Common myeloid progenitor, CD34-positive (primary cell): Measurements from ENCODE around the gene CCR7.

ENCODE experiments used
- CTCF ChIA-PET: fragments of 350-600 bp; sonication (Branson Sonifier 250); formaldehyde crosslinking; loops from one replicate; lab custom pipeline; 2021; ENCODE audit warnings: antibody characterized with exemption; lab: Charles Lee
- POLR2A ChIA-PET: fragments of 350-600 bp; sonication (Branson Sonifier 250); formaldehyde crosslinking; loops from one replicate; lab custom pipeline; 2021; ENCODE audit warnings: antibody characterized with exemption; lab: Charles Lee
- DNase-seq, 3 donors: peaks; one replicate each; pipeline versions ENCODE4 v3.0.0 to v3.0.0-alpha.2; 2013
- H3K27ac ChIP-seq, 2 experiments: 1 replicate in 1 of 2; 2 replicates in 1 of 2; pipeline ENCODE4 v1.7.0; 2013; ENCODE audit warnings: inconsistent platforms in 2 of 2, low read length in 2 of 2, mild to moderate bottlenecking in 2 of 2, low read depth in 1 of 2, moderate library complexity in 1 of 2; ENCODE audit not compliant: severe bottlenecking in 2 of 2, insufficient read depth in 1 of 2, poor library complexity in 1 of 2
- H3K27me3 ChIP-seq, 5 experiments: replicated peaks in 2 of 5; 1 replicate in 3 of 5; 2 replicates in 2 of 5; pipeline versions ENCODE4 v1.6.1 to v1.7.0; 2013; ENCODE audit warnings: low read length in 4 of 5, mild to moderate bottlenecking in 2 of 5, moderate library complexity in 2 of 5, inconsistent platforms in 1 of 5; ENCODE audit not compliant: insufficient read depth in 5 of 5, control insufficient read depth in 4 of 5
- H3K36me3 ChIP-seq, 4 experiments: 1 replicate in 2 of 4; 2 replicates in 2 of 4; pipeline versions ENCODE4 v1.6.1 to v1.7.0; 2013; ENCODE audit warnings: low read length in 3 of 4, control low read depth in 1 of 4, mild to moderate bottlenecking in 1 of 4; ENCODE audit not compliant: control insufficient read depth in 4 of 4, insufficient read depth in 4 of 4
- H3K4me1 ChIP-seq, 4 experiments: 1 replicate in 3 of 4; 2 replicates in 1 of 4; pipeline versions ENCODE4 v1.6.1 to v1.7.1; 2013; ENCODE audit warnings: low read length in 3 of 4, mild to moderate bottlenecking in 3 of 4, control low read depth in 1 of 4, inconsistent platforms in 1 of 4, moderate library complexity in 1 of 4; ENCODE audit not compliant: control insufficient read depth in 4 of 4, insufficient read depth in 4 of 4; ENCODE audit errors: control extremely low read depth in 1 of 4
- H3K4me3 ChIP-seq, 7 experiments: 1 replicate in 4 of 7; 2 replicates in 3 of 7; pipeline versions ENCODE4 v1.5.1 to v1.7.0; 2013; ENCODE audit warnings: mild to moderate bottlenecking in 7 of 7, low read length in 6 of 7, moderate library complexity in 6 of 7, inconsistent platforms in 2 of 7, low read depth in 2 of 7, control low read depth in 1 of 7; ENCODE audit not compliant: insufficient read depth in 4 of 7, control insufficient read depth in 1 of 7; ENCODE audit errors: extremely low read depth in 1 of 7
- H3K9me3 ChIP-seq, 5 experiments: 1 replicate in 4 of 5; 2 replicates in 1 of 5; pipeline versions ENCODE4 v1.6.1 to v1.7.1; 2013; ENCODE audit warnings: low read length in 4 of 5, mild to moderate bottlenecking in 2 of 5, inconsistent platforms in 1 of 5, low read depth in 1 of 5, moderate library complexity in 1 of 5; ENCODE audit not compliant: control insufficient read depth in 4 of 5, insufficient read depth in 2 of 5; ENCODE audit errors: control extremely low read depth in 1 of 5
- WGBS: methylation state at CpG from one replicate; pipeline ENCODE4 v1.1.5; 2013; ENCODE audit not compliant: insufficient coverage; 5-methylcytosine and 5-hydroxymethylcytosine counted together

Gene CCR7

GRCh38 chr17:40563220-40564052, 1.8 kb downstream of the CCR7 start:
- peaks cover 0 to 4% (median 0%) of the 10 kb centered on the region in 5 experiments for H3K27me3 ChIP-seq
- no peak for DNase-seq
- 93% methylated on average over 9 of the region's 13 CpGs for WGBS
- H3K4me3 ChIP-seq, result no peak overlapping the region
- CTCF ChIA-PET, result interaction anchor here (1.2 to 21.4 kb wide), 10 partner anchors 7 to 167 kb away, joined by 3 to 401 read pairs (median 4); no protein-coding TSS in a partner anchor
- H3K27ac ChIP-seq, result no peak overlapping the region
- peaks cover 16 to 64% (median 45%) of the 10 kb centered on the region in 4 experiments for H3K4me1 ChIP-seq
- POLR2A ChIA-PET, result interaction anchor here (2.4 kb wide), 1 partner anchor 19 kb away, joined by 17 read pairs; no protein-coding TSS in a partner anchor
- no peaks in the 10 kb centered on the region for H3K36me3 ChIP-seq
- peaks cover 0 to 3% (median 0%) of the 10 kb centered on the region in 5 experiments for H3K9me3 ChIP-seq

- H3K36me3 ChIP-seq, result no peaks in the 10 kb centered on the region
- CTCF ChIA-PET, result interaction anchor here (1.0 to 21.4 kb wide), 11 partner anchors 8 to 166 kb away, joined by 3 to 401 read pairs (median 6); no protein-coding TSS in a partner anchor
- H3K27ac ChIP-seq, result no peak overlapping the region
- WGBS, result 100% methylated on average over 1 of the region's 1 CpG
- no peak for DNase-seq
- H3K9me3 ChIP-seq, result peaks cover 0 to 3% (median 0%) of the 10 kb centered on the region in 5 experiments
- H3K27me3 ChIP-seq, result peaks cover 0 to 4% (median 0%) of the 10 kb centered on the region in 5 experiments
- H3K4me3 ChIP-seq, result no peak overlapping the region
- POLR2A ChIA-PET, result interaction anchor here (2.4 kb wide), 1 partner anchor 20 kb away, joined by 17 read pairs; no protein-coding TSS in a partner anchor
- H3K4me1 ChIP-seq, result peaks cover 18 to 69% (median 50%) of the 10 kb centered on the region in 4 experiments
Measured at GRCh38 chr17:40562838-40563219, 2.4 kb downstream of the CCR7 start.

- Histone ChIP-seq H3K36me3 (no peaks in the 10 kb centered on the region), H3K27me3 (peaks cover 0 to 4% (median 0%) of the 10 kb centered on the region in 5 experiments), H3K4me3 (peak overlapping the region in 1 of 7 experiments; percentile 18), H3K9me3 (no peaks in the 10 kb centered on the region), H3K4me1 (peaks cover 18 to 77% (median 57%) of the 10 kb centered on the region in 4 experiments), H3K27ac (no peak overlapping the region)
- WGBS, result 76% methylated on average over 6 of the region's 8 CpGs
- peak in 2 of 3 donors; percentile 43 to 53 for DNase-seq
- CTCF ChIA-PET, result interaction anchor here (0.6 to 21.4 kb wide), 18 partner anchors 9 to 203 kb away, joined by 3 to 401 read pairs (median 4); partner anchors contain the start of gene TOP2A
- POLR2A ChIA-PET, result interaction anchor here (0.5 to 0.6 kb wide), 2 partner anchors 72 to 267 kb away, joined by 3 read pairs; no protein-coding TSS in a partner anchor
Measured at GRCh38 chr17:40561871-40562611, 3.2 kb downstream of the CCR7 start.

- WGBS, result no CpG with 5 or more reads among the region's 3 CpGs
- Histone ChIP-seq H3K4me3 (no peak overlapping the region), H3K27ac (peak overlapping the region in 1 of 2 experiments; percentile 39), H3K4me1 (peaks cover 18 to 82% (median 63%) of the 10 kb centered on the region in 4 experiments), H3K36me3 (no peaks in the 10 kb centered on the region), H3K9me3 (no peaks in the 10 kb centered on the region), H3K27me3 (peaks cover 0 to 4% (median 0%) of the 10 kb centered on the region in 5 experiments)
- DNase-seq, result no peak
- ChIA-PET CTCF (interaction anchor here (0.7 to 21.4 kb wide), 19 partner anchors 8 to 203 kb away, joined by 3 to 401 read pairs (median 4); partner anchors contain the start of genes IGFBP4 and TOP2A), POLR2A (interaction anchor here (0.5 to 1.6 kb wide), 3 partner anchors 21 to 266 kb away, joined by 3 to 4 read pairs (median 3); no protein-coding TSS in a partner anchor)
Measured at GRCh38 chr17:40561294-40561870, 3.9 kb downstream of the CCR7 start.

GRCh38 chr17:40560592-40561293, 4.5 kb downstream of the CCR7 start:
- CTCF ChIA-PET, result interaction anchor here (0.7 to 21.4 kb wide), 35 partner anchors 9 to 203 kb away, joined by 3 to 401 read pairs (median 4); partner anchors contain the start of genes IGFBP4 and TOP2A
- DNase-seq, result peak in 2 of 3 donors; percentile 64 to 70
- peak overlapping the region in 1 of 2 experiments; percentile 39 for H3K27ac ChIP-seq

More at GRCh38 chr17:40560592-40561293, 4.5 kb downstream of the CCR7 start:
- no peaks in the 10 kb centered on the region for H3K9me3 ChIP-seq
- POLR2A ChIA-PET, result interaction anchor here (1.6 kb wide), 1 partner anchor 21 kb away, joined by 4 read pairs; no protein-coding TSS in a partner anchor
- peaks cover 0 to 4% (median 0%) of the 10 kb centered on the region in 5 experiments for H3K27me3 ChIP-seq
- H3K36me3 ChIP-seq, result no peaks in the 10 kb centered on the region
- WGBS, result 68% methylated on average over 24 of the region's 24 CpGs
- peaks cover 12 to 79% (median 62%) of the 10 kb centered on the region in 4 experiments for H3K4me1 ChIP-seq
- H3K4me3 ChIP-seq, result peak overlapping the region in 2 of 7 experiments; percentile 19 to 57
